Stimulated activated memory B cell treated with anti-CD40 and anti-IgM and Interleukin-4, amounts not matched to agents 10 μg/mL and 1 μg/mL and 100 μg/mL, for 72 hours (primary cell): ENCODE data around the gene PDE1C.

Experiments
- ATAC-seq: fragments of 150-1000 bp; cut with Tn5 transposase; 2 replicates; pipeline ENCODE4 v1.10.0; 2021
- H3K27ac Mint-ChIP-seq: one replicate; pipeline ENCODE4 v1.8.0; 2022; ENCODE audit warnings: mild to moderate bottlenecking, mixed read lengths
- H3K27me3 Mint-ChIP-seq: one replicate; pipeline ENCODE4 v1.8.0; 2022; ENCODE audit warnings: mixed read lengths
- H3K36me3 Mint-ChIP-seq: one replicate; pipeline ENCODE4 v1.8.0; 2022; ENCODE audit warnings: mixed read lengths
- H3K4me1 Mint-ChIP-seq: one replicate; pipeline ENCODE4 v1.8.0; 2022; ENCODE audit warnings: mixed read lengths
- H3K4me3 Mint-ChIP-seq: one replicate; pipeline ENCODE4 v1.8.0; 2022; ENCODE audit warnings: mild to moderate bottlenecking, moderate library complexity, mixed read lengths
- H3K9me3 Mint-ChIP-seq: one replicate; pipeline ENCODE4 v1.8.0; 2022; ENCODE audit warnings: mixed read lengths

The PDE1C gene

DNA sequence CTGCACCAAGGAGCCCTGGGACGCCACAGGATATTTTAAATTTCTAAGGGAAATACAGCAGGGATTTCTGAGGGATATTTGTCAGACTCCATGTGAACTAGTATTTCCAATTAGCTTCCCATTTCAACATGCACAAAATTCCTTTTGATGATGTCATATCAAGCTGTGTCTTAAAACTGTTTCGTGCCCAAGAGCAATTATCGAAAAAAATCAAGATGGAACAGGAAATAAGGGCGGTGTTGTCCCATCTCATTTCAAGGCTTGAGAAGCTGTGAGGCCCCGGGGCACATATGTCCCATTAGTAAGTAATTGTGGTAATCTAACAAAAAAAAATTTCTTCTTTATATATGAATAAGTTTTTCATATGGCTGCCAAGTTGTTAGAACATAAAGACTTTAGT, 335.8 kb downstream of the PDE1C start:
- Mint-ChIP-seq H3K27ac (no peak overlapping the region), H3K9me3 (no peaks in the 10 kb centered on the region), H3K27me3 (no peaks in the 10 kb centered on the region), H3K4me1 (no peaks in the 10 kb centered on the region), H3K4me3 (no peak overlapping the region), H3K36me3 (no peaks in the 10 kb centered on the region)
- ATAC-seq: no peak

DNA sequence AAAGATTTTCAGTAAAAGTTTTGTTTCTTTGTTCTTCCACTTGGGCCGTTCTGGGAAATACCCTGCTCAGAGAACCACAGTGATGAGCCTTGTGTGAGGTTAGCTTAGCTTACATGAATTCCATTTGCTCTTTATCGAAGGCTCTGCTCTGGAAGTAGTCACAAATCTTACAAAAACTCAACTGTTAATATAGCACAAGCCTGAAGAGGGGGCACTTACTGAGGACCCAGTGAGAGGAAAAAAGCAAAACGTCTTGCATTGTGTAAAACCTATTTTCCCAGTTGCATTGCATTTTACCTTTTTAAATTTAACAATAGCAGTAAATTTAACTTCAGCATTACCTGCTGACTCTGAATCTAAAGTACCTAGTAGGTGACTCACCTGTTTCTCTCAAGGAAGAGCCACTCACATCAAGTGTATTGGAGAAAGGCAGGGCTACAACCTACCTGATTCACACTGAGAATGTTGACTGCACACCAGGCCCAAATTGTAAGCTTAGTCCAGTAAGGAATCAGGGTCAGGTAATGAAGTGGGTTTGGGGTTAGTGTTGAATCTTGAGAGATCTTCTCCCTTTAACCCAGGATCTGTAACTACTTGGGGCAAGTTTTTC, 340.9 kb downstream of the PDE1C start:
- no peak overlapping the region for H3K4me3 Mint-ChIP-seq
- no peaks in the 10 kb centered on the region for H3K9me3 Mint-ChIP-seq
- no peaks in the 10 kb centered on the region for H3K27me3 Mint-ChIP-seq
- H3K36me3 Mint-ChIP-seq: no peaks in the 10 kb centered on the region
- no peak overlapping the region for H3K27ac Mint-ChIP-seq
- ATAC-seq: no peak
- no peaks in the 10 kb centered on the region for H3K4me1 Mint-ChIP-seq

DNA sequence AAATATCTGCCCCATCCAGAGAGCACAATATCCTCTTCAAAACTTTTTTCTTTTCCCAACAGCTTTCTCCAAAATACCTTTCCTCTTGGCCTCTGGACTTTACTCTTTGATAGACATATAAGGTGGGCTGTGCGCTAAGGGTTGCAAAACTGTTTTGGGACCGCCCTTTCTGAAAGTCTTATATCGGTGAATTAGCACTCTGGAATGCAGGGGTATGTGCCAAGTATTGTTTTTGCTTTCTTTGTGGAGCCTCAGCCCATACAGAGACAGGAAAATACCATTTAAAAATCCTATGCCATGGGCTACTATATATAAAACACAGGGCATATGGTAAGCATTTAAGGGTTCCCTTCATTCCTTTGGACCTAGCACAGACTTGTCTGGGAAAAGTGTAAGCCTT, 345.5 kb downstream of the PDE1C start:
- Mint-ChIP-seq H3K27me3 (no peaks in the 10 kb centered on the region), H3K36me3 (no peaks in the 10 kb centered on the region), H3K9me3 (no peaks in the 10 kb centered on the region), H3K4me3 (no peak overlapping the region), H3K27ac (no peak overlapping the region), H3K4me1 (no peaks in the 10 kb centered on the region)
- no peak for ATAC-seq

DNA sequence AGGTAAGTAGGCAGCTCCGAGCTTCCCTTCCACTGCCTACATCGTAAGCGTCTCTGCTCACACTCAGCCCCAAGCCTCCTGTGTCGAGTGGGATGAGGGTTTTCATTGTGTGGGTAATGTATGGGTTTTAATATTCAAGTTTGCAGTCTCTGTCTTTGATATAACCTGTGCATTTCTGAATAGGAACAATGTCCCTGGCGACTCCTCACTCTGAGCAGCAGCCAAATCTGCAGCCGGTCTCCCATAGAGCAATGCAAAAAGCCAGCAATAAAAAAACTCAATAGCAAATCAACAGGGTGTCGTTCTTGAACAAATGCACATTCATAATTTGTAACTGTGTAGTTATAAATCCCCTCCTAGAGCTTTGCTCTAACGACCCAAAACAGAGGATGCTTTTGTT, 349.8 kb downstream of the PDE1C start:
- no peaks in the 10 kb centered on the region for H3K36me3 Mint-ChIP-seq
- H3K27me3 Mint-ChIP-seq: no peaks in the 10 kb centered on the region
- no peaks in the 10 kb centered on the region for H3K9me3 Mint-ChIP-seq
- H3K4me1 Mint-ChIP-seq: no peaks in the 10 kb centered on the region
- H3K27ac Mint-ChIP-seq: no peak overlapping the region
- no peak for ATAC-seq
- H3K4me3 Mint-ChIP-seq: no peak overlapping the region

DNA sequence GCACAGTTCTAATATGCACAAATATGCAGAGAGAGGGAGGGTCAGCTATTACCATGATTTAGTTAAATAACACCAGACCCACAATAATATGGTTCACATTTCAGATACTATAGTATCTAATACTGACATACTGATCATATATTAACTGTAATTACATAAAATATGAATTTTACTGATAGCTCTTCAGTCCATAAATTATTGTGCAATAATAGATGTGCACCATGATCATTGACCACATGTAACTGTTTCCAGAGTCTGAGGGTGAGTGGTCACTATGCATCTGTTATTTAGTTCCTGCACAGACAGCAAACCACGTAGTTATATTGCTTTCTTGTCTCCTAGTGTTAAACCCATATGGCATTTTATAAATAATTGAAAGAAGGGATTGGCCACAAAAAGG, 353.9 kb downstream of the PDE1C start:
- no peaks in the 10 kb centered on the region for H3K36me3 Mint-ChIP-seq
- no peaks in the 10 kb centered on the region for H3K27me3 Mint-ChIP-seq
- no peak overlapping the region for H3K4me3 Mint-ChIP-seq
- no peaks in the 10 kb centered on the region for H3K4me1 Mint-ChIP-seq
- no peak for ATAC-seq
- H3K9me3 Mint-ChIP-seq: peaks cover 4% of the 10 kb centered on the region
- no peak overlapping the region for H3K27ac Mint-ChIP-seq

DNA sequence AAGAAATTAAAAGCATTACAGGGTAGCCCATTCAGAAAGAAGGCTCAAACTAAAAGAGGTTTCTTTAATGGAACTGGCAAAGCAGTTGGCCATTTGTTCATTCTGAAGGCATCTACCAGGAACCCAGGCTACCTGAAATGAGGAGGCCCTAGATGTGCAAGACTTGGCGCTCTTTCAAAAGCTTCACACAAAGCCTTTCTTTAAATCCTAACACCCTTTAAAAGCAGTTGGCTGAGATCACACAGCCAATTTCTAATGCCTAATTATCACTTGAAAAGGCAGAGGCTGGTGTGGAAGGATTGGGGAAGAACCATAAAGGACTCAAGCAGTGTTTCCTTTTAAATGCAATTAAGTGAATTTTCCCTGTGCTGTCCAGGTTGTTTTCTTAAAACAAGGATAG, 360.0 kb downstream of the PDE1C start:
- ATAC-seq: no peak
- no peaks in the 10 kb centered on the region for H3K36me3 Mint-ChIP-seq
- H3K4me1 Mint-ChIP-seq: peaks cover 6% of the 10 kb centered on the region
- no peaks in the 10 kb centered on the region for H3K27me3 Mint-ChIP-seq
- no peak overlapping the region for H3K4me3 Mint-ChIP-seq
- no peak overlapping the region for H3K27ac Mint-ChIP-seq
- peaks cover 4% of the 10 kb centered on the region for H3K9me3 Mint-ChIP-seq

DNA sequence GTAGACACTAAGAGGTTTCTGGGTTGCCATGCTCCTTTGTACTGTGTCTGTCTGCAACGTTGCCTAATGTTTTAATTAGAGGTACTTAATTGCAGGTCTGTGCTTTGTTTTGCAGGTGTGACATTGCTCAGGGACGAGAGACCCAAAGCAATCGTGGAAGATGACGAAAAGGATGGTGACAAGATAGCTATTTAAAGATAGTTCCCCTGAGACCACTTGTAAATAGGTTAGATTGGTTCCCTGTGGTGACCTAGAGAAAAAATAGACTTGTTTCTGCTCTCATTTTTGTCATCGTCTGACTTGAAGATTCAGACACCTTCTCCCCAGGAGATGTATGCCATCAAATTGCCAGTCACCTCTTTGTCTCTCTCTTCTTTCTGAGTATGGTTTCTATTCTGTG, 363.1 kb downstream of the PDE1C start:
- H3K27ac Mint-ChIP-seq: no peak overlapping the region
- no peaks in the 10 kb centered on the region for H3K27me3 Mint-ChIP-seq
- peaks cover 6% of the 10 kb centered on the region for H3K4me1 Mint-ChIP-seq
- no peak for ATAC-seq
- H3K9me3 Mint-ChIP-seq: no peaks in the 10 kb centered on the region
- H3K4me3 Mint-ChIP-seq: no peak overlapping the region
- H3K36me3 Mint-ChIP-seq: no peaks in the 10 kb centered on the region

DNA sequence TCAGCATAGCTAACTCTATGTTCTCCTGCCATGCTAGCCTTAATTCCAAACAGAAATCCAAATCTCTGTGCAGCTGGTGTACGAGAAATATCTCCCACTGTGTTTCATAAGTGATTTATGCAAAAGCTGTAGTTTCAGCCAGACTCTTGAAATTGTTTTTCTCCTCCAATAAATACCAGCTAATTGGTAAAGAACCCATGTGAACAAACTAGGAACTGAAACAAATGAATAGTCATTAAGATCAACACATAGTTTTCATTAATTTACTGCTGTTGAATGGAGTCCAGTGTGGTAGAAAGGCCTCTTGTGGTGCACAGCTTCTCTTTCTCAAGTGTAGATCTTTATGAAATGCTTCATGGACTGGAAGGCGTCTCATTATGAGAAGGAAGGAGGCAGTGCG, 364.8 kb downstream of the PDE1C start:
- no peak overlapping the region for H3K27ac Mint-ChIP-seq
- peaks cover 6% of the 10 kb centered on the region for H3K4me1 Mint-ChIP-seq
- no peak overlapping the region for H3K4me3 Mint-ChIP-seq
- H3K27me3 Mint-ChIP-seq: no peaks in the 10 kb centered on the region
- peak; percentile 62 for ATAC-seq
- no peaks in the 10 kb centered on the region for H3K9me3 Mint-ChIP-seq
- no peaks in the 10 kb centered on the region for H3K36me3 Mint-ChIP-seq

DNA sequence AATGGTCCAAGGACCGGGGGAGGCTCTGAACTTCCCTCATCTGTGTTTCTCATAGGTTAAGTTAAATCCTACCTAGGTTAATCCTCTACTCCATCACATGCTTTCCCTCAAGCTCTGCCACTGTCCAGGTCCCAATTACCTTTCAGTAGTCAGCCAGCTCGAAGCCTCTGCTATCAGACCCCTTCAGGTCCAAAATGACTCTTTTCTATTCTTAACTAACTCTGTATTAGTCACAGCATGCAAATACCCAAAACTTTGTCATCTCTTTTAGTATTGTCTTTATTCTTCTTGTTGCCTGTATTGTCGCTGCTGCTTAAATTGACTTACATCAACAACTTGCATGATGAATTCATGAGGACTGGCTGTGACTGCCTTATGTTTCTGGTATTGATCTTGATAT, 367.9 kb downstream of the PDE1C start:
- no peaks in the 10 kb centered on the region for H3K9me3 Mint-ChIP-seq
- H3K4me1 Mint-ChIP-seq: peaks cover 6% of the 10 kb centered on the region
- no peak overlapping the region for H3K27ac Mint-ChIP-seq
- no peak overlapping the region for H3K4me3 Mint-ChIP-seq
- H3K36me3 Mint-ChIP-seq: no peaks in the 10 kb centered on the region
- ATAC-seq: no peak
- no peaks in the 10 kb centered on the region for H3K27me3 Mint-ChIP-seq
